Superior temporal gyrus (tissue), 1 donor: ENCODE results near the gene FSHR.

ENCODE experiments used
- DNase-seq: peaks from one replicate; pipeline ENCODE4 v3.0.0-alpha.2; 2016; ENCODE audit errors: extremely low spot score

FSHR gene

DNA sequence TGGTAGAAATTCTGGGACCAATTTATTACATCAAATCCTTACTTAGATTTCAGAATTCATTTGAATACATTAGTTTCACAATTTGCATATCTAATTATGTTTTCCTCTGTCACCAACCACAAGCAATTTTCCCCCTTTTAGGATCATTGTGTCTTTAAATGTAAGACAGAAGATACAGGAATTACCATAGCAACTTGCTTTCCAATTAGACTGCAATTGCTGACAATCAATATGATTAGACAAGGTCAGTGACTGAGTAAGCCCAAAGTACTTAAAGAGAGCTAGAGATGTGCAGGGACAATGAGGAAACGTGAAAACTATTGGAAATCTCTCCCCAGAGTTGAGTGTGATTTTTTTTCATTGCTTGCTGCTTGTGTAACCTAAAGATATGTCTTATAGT lies 121.4 kb downstream of the FSHR start:
- DNase-seq = no peak

DNA sequence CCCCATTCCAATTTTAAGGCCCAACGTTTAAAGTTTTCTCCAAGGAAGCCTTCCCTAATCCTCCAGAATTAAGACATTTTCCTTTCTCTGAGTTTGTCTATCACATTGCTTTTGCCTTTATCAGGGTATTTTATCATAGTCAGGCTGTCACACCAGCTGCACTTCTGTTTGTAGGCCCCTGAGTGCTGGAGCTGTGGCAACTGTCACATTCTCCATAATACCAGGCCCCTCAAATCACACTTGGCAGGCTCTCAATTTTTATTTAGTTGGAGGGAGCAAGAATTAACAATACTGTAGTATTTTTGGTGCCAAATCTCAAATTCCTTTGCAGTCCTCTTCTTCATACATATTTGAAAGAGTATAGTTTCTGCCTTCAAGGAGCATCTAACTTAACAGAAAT lies 122.2 kb downstream of the FSHR start:
- no peak for DNase-seq

DNA sequence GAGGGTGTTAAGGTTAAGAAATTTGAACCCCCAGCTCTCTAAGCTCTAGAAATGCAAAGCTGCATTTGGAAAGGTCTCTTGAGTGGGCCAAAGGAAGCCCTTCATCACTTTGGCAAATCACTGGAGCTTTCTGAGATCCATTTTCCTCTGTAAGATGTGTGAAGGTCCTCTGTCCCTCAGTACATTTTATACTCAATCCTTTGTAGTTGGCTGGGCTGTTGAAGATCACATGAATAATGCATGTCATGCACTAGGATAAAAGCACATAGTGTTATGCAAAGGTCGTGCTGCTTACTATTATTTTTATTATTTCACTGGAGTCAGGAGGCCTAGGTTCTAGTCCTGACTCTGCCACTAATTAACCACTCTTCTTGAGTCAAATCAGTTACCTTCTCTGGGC lies 124.9 kb downstream of the FSHR start:
- no peak for DNase-seq

DNA sequence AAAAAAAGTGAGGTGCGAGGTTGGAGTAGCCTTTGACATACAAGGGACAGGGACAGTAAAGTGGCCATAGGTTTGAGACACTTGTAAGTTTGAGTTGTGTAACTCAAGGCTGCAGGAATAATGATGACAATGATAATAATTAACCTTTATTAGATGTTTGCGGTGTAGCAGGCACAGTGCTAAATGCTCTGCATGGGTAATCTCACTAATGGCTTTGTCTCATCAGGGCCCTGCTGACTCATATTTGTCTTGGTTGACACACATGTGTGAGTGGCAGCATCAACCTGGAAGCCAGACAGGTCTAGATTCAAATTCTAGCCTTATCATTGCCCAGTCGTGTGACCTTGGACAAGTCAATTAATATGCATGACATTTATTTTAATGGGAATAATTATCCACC lies 126.2 kb downstream of the FSHR start:
- no peak for DNase-seq

DNA sequence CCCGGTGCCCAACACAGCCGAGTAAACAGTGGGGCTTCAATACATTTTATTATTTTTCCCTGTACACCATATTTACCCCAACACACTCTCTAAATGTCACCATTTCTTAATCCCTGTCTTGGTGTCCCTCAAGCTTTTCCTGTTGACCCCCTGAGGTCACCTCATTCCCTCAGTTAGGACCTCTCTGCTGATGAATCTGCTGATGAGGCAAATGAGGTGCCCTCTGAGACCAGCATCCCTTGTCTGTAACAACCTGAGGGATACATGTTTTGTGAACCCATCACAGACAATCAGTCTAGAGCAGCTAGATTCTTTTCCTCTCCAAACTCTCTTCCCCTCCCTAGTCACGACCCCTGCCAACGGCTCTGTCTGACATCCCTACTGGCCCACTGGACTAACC lies 127.6 kb downstream of the FSHR start:
- no peak for DNase-seq

DNA sequence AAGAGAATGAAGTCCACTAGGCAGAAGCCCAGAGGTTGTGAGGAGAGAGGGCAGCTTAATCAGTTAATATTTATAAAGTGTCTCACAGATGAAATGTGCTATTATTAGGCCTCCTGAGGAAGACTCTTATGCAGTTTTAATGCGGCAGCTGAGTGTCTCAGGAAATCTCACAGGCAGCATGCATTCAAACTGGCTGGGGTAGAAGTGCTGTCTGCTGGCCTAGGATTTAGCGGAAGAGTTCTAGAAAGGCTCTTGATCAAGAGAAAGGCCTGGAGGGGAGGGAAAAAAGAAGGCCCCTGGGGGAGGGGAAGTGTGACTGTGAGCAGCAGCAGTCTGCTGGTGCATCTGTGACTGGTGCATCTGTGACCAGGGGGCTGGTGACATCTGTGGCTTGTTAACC lies 133.0 kb downstream of the FSHR start:
- no peak for DNase-seq

DNA sequence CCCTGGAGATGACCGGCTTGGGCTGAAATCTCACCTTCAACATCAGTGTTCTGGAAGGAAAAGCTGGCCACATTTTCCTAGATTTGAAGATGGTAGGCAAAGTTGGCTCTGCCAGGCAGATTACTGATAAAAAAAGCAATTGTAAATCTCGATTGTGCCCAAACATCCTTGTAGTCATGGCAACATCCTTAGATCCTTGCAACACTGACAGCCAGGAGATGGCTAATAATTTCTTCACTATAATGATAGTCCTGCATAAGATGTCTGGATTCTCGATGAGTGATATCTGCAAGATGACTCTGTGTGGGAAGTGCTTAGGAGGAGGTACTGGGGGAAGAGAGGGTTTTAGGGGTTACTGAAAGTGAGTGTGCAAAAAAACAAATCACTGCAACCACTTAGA lies 149.1 kb downstream of the FSHR start:
- DNase-seq = no peak

DNA sequence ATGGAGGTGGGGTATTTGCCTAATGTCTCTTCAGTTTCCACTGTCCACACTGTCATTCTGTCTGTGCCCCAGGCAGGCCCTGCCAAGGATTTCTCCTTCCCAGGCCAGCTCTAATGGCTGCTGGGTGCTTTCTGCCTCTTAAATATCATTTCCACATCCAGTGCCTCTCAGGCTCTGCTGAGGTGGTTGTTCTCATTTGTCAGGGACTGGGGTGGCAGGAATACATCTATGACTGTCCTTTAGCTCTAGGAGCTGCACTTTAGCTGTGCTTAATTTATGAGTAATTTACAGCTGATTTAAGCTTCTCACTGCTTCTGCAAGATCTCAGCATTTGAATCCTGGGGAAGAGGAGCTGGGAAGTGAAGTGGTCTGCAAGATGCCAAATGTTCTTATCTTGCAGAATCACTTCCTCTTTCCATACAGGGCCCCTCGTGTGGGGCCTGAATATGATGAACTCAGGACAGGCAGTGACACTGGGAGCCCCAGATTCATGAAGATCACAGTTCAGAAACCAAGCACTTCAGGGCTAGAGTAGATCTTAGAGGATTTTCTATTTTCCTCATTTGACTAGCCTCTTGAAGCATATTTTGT lies 150.2 kb downstream of the FSHR start:
- peak; percentile 49 for DNase-seq

DNA sequence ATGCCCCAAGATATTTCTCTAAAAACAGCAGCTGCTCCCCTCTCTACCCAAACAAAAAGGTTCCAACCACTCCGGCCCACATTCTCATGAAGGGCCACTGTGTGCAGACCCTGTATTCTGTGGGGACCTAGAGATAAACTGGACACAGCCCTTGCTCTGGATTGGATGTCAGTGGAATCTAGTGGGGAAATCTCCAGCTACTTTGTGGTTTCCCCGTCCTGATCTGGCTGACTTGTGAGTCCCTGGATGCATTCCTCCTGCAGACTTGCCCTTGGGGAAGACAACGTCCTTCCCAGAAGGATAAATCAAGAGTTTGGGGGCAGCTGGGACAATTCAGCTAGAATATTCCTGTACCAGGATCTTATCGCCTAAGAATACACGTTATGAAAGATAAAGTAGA lies 151.1 kb downstream of the FSHR start:
- DNase-seq = no peak

DNA sequence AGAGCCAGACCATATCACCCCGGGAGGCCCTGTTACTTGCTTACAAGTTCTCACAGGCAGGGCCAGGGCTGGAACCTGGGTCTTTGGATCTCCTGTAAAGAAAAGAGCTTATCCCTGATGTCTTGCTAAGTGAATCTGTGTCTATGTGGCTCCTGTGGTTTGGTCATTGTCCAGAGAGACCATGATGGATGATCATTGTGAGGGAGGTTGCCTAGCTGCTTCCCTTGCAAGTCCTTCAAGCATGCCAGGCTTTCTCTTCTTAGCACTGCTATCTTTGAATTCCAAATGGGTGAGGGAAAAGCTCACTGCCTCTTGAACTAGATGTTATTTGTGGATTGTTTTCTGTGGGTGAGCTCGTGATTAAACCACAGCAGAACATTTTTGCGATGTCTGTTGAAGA lies 151.6 kb downstream of the FSHR start:
- peak; percentile 66 for DNase-seq

DNA sequence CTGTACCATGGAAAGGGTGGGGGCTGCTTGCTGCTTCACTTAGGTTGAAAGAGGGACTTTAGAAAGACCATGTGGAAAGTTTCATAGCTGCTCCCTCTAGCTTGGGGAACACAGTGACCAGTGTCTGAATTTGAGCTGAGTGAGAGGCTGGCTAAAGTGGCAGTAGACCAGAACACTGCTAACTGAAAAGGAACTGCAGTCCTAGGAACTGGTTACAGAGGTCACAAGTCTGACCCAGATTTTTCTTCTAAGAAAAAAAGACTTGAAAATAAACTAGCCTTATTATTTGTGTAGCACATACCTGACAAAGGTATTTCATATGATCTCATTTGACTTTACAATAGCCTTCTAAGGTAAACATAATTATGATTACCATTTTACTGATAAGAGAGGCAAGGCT lies 153.6 kb downstream of the FSHR start:
- no peak for DNase-seq

DNA sequence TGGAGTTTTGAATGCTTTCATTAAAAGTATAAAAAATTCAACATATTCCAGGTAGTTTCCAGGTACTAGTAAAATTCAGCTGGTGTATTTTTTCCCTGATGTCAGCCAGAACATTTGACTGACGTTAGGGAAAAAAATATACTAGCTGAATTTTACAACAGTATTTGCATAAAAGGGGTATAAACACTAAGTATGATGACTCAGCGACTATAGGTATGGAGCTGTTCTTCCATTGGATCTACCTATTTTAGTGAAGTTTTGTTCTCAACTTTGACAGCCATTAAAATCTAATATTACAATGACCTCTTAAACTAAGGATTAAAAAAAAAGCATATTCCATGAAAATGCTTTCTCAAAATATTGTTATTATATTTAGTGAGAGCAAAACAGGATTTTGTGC lies 155.9 kb downstream of the FSHR start:
- no peak for DNase-seq

DNA sequence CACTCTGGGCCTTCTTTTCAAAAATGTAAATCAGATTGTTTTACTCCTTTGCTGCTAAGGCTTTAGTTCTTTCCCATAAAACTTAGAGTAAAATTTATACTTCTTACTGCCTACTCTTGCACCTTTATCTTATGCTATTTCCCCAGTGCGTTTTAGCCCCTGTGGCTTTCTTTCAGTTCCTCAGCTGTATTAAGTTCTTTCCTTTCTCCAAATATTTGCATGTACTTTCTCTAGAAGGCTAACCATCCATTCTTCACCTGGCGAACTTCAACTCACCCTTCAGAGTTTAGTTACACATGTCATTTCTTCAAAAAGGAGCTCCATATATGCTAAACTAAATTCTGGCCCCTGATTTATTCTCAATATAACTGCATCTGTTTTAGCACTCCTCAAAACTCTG lies 160.7 kb downstream of the FSHR start:
- no peak for DNase-seq

DNA sequence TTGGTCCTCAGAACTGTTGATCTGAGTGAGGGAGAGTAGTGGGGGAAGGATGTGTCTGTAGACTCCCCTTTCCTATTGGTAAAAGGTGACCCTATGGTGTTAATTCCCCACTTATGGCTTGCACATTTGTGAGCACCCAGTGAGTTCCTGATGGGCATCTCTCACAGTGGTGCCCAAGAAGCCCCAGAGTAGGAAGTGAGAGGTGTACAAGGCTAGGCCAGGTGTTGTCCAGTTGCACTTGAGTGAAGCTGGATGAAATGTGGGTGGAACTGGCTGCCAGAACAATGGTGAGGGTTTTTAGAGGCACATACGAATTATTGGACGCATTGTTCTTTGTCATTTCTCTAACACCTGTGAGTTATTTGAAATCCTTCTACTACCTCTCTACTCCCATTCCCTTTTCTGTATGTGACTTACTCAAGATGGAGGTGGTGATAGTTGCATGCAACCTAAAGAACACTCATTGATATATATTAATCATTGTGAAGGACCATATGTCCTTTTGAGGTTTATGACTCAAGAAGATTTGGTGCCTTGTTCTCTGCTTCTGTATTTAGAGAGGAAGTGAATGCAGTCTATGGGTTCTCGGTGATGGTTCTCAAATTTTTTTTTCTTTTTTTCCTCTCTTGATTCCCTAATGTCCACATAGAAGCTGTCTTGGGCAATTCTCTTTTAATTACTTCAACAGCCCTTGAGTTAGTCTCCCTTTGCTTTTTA lies 162.7 kb downstream of the FSHR start:
- no peak for DNase-seq

DNA sequence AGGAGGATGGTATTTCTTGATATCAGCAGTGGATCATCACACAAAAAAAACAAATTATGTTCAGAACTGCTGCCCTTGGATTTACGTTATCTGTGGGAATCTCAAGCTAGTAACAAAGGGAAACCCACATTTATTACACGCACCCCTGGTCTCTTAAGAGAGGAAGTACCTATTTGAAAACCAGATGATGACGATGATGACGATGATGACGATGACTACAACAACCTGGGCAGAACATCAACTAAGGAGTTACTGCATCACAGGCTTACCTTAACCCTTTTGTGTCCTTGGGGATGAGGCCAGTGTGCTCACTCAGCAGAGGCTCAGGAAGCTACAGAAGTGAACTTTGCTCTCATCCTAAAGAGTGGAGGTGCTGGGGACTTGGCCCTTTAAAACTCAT lies 169.4 kb downstream of the FSHR start:
- DNase-seq = no peak

DNA sequence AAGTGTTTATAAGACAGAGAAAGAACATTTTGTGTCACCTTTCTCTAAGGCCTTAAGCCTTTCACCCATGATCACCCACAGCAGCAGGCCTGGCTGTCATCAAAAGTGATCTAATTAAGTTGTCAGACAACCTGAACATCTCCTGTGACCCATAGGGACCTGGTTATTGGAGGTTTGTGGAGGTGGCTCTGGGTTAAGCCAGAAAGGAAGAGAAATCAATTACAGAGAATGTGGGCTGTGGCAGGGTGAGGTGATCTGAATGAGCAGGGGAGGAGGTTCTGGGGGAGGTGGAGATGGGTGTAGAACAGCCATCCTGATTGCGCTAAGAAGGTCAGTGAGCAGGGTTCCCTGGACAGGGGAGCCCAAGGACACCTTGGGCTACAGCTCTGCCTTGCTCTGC lies 170.8 kb downstream of the FSHR start:
- no peak for DNase-seq

DNA sequence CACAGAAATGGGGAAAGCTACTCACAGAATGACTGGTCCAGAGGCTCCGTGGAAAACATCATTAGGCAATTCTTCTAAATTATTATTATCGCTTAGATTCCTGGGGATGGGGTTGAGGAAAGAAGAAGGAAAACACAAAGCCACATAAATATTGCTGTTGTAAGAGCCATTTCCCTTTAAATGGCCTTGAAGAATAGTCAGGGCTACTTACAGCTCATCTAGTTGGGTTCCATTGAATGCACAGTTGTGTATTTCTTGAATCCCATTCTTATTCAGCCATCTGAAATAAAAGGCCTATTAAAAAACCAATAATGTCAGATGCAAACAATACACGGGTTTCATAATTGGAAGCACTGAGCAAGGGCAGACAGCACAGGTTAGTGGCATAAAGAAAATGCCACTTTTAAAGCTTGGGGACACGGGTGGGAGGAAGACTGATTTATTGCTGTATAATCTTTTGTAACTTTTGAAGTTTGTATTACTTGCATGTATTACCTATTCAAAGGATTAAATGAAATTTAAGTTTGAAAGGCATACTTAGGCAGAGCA lies 171.4 kb downstream of the FSHR start:
- DNase-seq = no peak

DNA sequence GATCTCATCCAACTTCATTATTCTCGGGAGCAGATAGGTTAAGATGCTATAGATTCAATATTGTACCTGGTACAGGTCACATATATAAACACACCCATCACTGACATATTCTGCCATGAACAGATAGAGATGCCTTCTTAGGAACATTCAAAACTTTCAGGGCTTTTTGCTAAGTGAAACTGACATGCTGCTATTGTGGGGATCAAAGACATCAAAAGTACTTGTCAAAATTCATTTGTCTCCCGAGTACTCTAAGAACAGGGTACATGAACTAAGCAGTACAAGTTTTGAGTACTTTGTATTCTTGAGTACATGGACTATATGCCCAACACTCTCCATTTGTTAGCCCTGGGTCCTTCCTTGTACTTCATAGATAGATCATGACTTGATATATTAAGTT lies 173.5 kb downstream of the FSHR start:
- DNase-seq = no peak

DNA sequence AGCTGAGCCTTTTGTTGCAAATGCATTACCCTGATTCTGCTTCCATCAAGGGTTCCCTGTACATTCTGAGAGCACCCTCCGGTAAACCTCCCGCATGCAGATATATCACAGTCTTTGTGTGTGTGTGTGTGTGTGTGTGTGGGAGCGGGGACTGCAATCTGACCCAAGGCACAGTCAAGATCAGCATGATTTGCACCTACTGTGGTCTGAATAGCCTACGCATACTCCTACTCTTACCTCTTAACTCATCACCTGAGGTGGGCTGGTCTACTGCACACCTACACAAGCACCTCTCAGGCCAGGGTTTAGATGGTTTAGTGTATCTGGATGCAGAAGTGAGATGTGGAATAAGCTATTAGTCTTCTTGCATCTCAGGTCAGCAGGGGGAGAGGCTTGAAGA lies 174.6 kb downstream of the FSHR start:
- DNase-seq = no peak

DNA sequence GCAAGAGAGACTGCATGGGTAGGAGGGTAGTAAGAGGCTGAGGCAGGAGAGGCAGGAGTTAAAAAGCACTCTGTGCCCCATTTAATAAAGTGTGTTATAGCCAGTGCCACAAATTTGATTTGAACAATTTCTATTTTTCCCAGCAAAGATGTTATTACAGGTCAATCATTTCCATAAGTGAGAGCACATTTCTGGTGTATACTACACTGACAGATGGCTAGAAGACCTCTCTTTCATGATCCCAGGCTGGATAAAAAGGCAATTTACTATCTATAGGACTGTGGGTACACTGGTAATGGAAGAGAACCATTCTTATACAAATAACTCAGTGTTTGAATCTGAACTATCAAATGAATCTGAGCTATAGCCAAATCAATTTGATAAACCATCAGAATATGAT lies 176.2 kb downstream of the FSHR start:
- no peak for DNase-seq

DNA sequence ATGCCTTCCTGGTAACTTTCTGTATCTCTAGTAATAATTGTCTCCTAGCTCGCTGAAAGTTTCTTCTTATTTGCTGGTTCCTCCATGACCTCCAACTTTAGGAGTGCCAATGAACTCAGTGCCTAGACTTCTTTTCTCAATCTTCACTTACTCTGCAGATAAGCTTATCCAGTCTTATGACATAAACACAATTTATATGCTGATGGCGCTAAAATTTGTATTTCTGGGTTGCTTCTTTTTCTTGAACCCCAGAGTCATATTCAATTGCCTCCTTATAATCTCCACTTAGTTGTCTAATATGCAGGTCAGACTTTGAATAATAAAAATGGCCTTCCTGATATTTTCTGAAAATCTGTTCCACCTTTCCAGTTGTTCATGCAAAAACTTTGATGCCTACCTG lies 182.5 kb downstream of the FSHR start:
- no peak for DNase-seq

DNA sequence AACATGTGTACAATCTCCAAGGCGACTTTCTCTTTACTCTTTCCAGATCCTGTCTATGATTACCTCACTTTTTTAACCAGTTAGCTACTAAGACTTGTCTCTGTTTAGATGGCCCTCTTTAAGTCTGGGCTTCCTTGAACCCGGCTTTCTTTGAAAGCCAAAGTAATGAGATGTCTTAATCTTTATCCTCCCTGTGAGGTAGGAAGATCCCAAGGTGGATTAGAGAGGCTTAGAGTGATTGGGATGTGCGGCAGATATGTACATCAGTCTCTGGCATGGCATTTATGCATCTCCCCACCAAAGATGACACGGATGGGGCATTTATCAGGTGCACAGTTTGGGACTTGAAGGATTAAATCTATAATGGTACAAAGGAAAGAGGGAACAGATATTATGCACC lies 186.3 kb downstream of the FSHR start:
- no peak for DNase-seq

DNA sequence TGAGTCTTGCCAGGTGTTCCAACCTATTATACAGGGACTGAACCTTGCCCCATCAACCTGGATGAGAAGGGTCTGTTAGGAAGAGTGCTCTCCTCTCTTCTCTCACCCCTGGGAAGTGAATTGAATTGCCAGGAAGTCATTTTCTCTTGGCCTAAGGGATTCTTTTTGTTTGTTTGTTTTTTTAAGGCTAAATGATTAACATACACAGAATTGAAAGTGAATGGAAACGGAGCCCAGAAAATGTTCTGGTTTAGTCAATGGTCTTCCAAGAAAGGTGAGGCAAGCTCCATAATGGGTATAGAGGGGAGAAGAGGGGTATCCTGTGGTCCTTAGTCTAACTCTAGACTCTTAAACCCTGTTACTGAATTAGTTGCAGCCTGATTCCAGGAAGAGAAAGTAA lies 189.1 kb downstream of the FSHR start:
- no peak for DNase-seq

DNA sequence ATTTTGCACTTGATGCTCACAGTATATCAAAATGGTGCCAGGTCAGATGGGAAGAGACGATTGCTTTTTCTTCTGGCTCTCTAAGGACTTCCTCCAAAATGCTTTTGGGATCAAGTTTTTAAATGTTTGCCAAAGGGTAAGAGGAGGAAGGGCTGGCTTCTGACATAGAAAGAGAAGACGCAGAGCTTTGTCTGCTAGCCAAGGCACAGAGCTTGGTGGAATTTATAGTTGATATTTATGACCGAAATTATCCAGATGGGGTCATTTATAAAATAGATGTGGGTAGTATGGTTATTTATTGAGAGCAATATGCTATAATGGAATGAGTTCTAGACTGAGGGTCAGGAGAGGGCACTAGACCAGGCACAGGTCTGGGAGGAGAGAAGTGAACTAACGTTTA lies 193.3 kb downstream of the FSHR start:
- DNase-seq = no peak
